Breast epithelium (tissue), 4 donors: Measurements from ENCODE around the gene TRIM28. TPM values are rescaled to one million over a fixed set of nuclear protein-coding genes. Genes with fewer than 3 reads are reported as not detected.

Experiments used
- DNase-seq, 2 donors: peaks; one replicate each; pipeline ENCODE4 v3.0.0-alpha.2; 2019; ENCODE audit warnings: low spot score in 2 of 2
- H3K27ac ChIP-seq, 2 donors: fragments of 200-600 bp; sonication (generic) in 1 of 2; one replicate each; pipeline ENCODE4 v1.5.1; 2016 to 2019; ENCODE audit warnings: mild to moderate bottlenecking in 1 of 2
- H3K27me3 ChIP-seq, 2 donors: fragments of 200-600 bp; sonication (generic) in 1 of 2; one replicate each; pipeline versions ENCODE4 v1.5.1 to v1.6.0; 2017 to 2019; ENCODE audit warnings: control low read depth in 1 of 2, mild to moderate bottlenecking in 1 of 2
- H3K36me3 ChIP-seq: fragments of 200-600 bp; one replicate; pipeline ENCODE4 v1.5.1; 2019
- H3K4me1 ChIP-seq, 2 donors: fragments of 200-600 bp; sonication (generic); one replicate each; pipeline ENCODE4 v1.5.1; 2016 to 2019; ENCODE audit warnings: control low read depth in 1 of 2
- H3K4me3 ChIP-seq, 3 donors: fragments of 200-600 bp; sonication (generic); 1 replicate in 2 of 3; 2 replicates in 1 of 3; pipeline ENCODE4 v1.5.1; 2016 to 2019; ENCODE audit warnings: mild to moderate bottlenecking in 3 of 3, moderate library complexity in 2 of 3
- H3K9me3 ChIP-seq, 2 donors: fragments of 200-600 bp; sonication (generic) in 1 of 2; one replicate each; pipeline ENCODE4 v1.5.1; 2016 to 2019; ENCODE audit warnings: control low read depth in 1 of 2
- POLR2A ChIP-seq: fragments of 450-650 bp; IDR thresholded peaks from one replicate; pipeline ENCODE4 v1.6.1; 2016; ENCODE audit warnings: antibody characterized with exemption, mild to moderate bottlenecking, moderate library complexity
- POLR2AphosphoS5 ChIP-seq, 3 donors: sonication (generic); formaldehyde crosslinking; IDR thresholded peaks; one replicate each; pipeline ENCODE4 v1.6.1; 2017; ENCODE audit warnings: antibody characterized with exemption in 3 of 3
- intact Hi-C: fragments of 100-400 bp; cut with DNase I; formaldehyde crosslinking; loops from one replicate; pipeline ENCODE4 v1.15.1; 2023; ENCODE audit warnings: low total_unique reads
- total RNA-seq, 3 donors: library from RNA; depleted of rRNA; stranded (reverse); fragments of >200 nt; gene quantifications; one replicate each; pipeline ENCODE4 v1.1.0, GENCODE V29; 2016
- TF ChIP-seq, protein P1 (sequence below), 3 donors: fragments of 450-650 bp; IDR thresholded peaks; one replicate each; pipeline ENCODE4 v1.5.1; 2016 to 2017; ENCODE audit warnings: antibody characterized with exemption in 3 of 3, mild to moderate bottlenecking in 3 of 3, moderate library complexity in 3 of 3

Gene TRIM28
- total RNA-seq, 3 donors from 2014 or later, result 110 to 190 (median 173) TPM

DNA sequence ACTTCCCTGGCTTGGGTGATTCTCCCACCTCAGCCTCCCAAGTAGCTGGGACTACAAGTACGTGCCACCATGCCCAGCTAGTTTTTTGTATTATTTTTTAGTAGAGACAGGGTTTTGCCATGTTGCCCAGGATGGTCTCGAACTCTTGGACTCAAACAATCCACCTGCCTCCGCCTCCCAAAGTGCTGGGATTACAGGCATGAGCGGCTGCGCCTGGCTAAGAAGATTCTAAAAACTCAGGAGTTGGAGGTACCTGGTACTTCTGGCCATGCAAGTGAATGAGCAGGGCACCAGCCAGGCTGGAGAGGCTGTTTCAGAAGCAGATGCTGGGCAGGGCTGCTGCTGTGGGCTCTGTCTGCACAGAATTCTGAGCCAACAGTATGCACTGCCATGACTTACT is 23.1 kb downstream of the TRIM28 start:
- H3K27ac ChIP-seq, result no peak overlapping the region
- TF ChIP-seq POLR2A (no peak), POLR2AphosphoS5 (IDR thresholded peaks at IDR 0.05) (no peak)
- TF ChIP-seq, protein P1, sequence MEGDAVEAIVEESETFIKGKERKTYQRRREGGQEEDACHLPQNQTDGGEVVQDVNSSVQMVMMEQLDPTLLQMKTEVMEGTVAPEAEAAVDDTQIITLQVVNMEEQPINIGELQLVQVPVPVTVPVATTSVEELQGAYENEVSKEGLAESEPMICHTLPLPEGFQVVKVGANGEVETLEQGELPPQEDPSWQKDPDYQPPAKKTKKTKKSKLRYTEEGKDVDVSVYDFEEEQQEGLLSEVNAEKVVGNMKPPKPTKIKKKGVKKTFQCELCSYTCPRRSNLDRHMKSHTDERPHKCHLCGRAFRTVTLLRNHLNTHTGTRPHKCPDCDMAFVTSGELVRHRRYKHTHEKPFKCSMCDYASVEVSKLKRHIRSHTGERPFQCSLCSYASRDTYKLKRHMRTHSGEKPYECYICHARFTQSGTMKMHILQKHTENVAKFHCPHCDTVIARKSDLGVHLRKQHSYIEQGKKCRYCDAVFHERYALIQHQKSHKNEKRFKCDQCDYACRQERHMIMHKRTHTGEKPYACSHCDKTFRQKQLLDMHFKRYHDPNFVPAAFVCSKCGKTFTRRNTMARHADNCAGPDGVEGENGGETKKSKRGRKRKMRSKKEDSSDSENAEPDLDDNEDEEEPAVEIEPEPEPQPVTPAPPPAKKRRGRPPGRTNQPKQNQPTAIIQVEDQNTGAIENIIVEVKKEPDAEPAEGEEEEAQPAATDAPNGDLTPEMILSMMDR (IDR thresholded peaks at IDR 0.05), result no peak
- intact Hi-C loops, result no loop called here
- no peaks in the 10 kb centered on the region for H3K27me3 ChIP-seq
- no peaks in the 10 kb centered on the region for H3K36me3 ChIP-seq
- DNase-seq, result peak in 1 of 2 donors; percentile 15
- peaks cover 12 to 13% of the 10 kb centered on the region in 2 donors for H3K4me1 ChIP-seq
- H3K9me3 ChIP-seq, result no peaks in the 10 kb centered on the region
- H3K4me3 ChIP-seq, result no peak overlapping the region

- intact Hi-C loops, result no loop called here
- Histone ChIP-seq H3K27me3 (no peaks in the 10 kb centered on the region), H3K9me3 (no peaks in the 10 kb centered on the region), H3K4me3 (no peak overlapping the region), H3K36me3 (no peaks in the 10 kb centered on the region), H3K4me1 (peaks cover 0 to 8% of the 10 kb centered on the region in 2 donors), H3K27ac (no peak overlapping the region)
- peak in 1 of 2 donors; percentile 35 for DNase-seq
- TF ChIP-seq POLR2AphosphoS5 (IDR thresholded peaks at IDR 0.05) (no peak), POLR2A (no peak)
- TF ChIP-seq, protein P1 (IDR thresholded peaks at IDR 0.05), result no peak
These were observed 24.7 kb downstream of the TRIM28 start for GRCh38 chr19:58568453-58569130.

GRCh38 chr19:58569191-58569942 is 25.5 kb downstream of the TRIM28 start:
- intact Hi-C loops, result no loop called here
- Histone ChIP-seq H3K27ac (no peak overlapping the region), H3K4me3 (no peak overlapping the region), H3K36me3 (no peaks in the 10 kb centered on the region), H3K27me3 (no peaks in the 10 kb centered on the region), H3K4me1 (peaks cover 0 to 12% of the 10 kb centered on the region in 2 donors), H3K9me3 (no peaks in the 10 kb centered on the region)
- TF ChIP-seq, protein P1 (IDR thresholded peaks at IDR 0.05), result no peak
- TF ChIP-seq POLR2A (no peak), POLR2AphosphoS5 (IDR thresholded peaks at IDR 0.05) (no peak)
- peak in 1 of 2 donors; percentile 14 for DNase-seq

- peak in 1 of 2 donors; percentile 48 for DNase-seq
- Histone ChIP-seq H3K27me3 (no peaks in the 10 kb centered on the region), H3K9me3 (no peaks in the 10 kb centered on the region), H3K4me3 (no peak overlapping the region), H3K27ac (no peak overlapping the region), H3K36me3 (no peaks in the 10 kb centered on the region), H3K4me1 (peaks cover 0 to 12% of the 10 kb centered on the region in 2 donors)
- intact Hi-C loops, result no loop called here
- TF ChIP-seq POLR2A (no peak), POLR2AphosphoS5 (IDR thresholded peaks at IDR 0.05) (no peak)
- TF ChIP-seq, protein P1 (IDR thresholded peaks at IDR 0.05), result no peak
These were observed 26.2 kb downstream of the TRIM28 start for GRCh38 chr19:58569943-58570670.
